ENCODE results near the gene STXBP2.

Gene STXBP2

GRCh38 chr19:7645163-7645562, 8.3 kb downstream of the STXBP2 start:
- Histone ChIP-seq H3K4me3 (ENCODE audit: low read depth, low read length) (no peak overlapping the region), H3K27ac (ENCODE audit: low read depth, low read length) (no peak overlapping the region), H3K9ac (ENCODE audit: low read length) (no peak overlapping the region), H3K36me3 (ENCODE audit: control insufficient read depth, insufficient read depth, low read length) (peaks cover 18% of the 10 kb centered on the region), H3K4me1 (ENCODE audit: control insufficient read depth, insufficient read depth, low read length) (no peaks in the 10 kb centered on the region), H3K9me3 (ENCODE audit: control insufficient read depth, insufficient read depth, low read depth, low read length) (no peaks in the 10 kb centered on the region), H3K27me3 (ENCODE audit: control insufficient read depth, insufficient read depth, low read length) (peaks cover 3% of the 10 kb centered on the region; the same call in 1 of the 2 replicates)

- Histone ChIP-seq H3K4me3 (ENCODE audit: low read depth, low read length) (no peak overlapping the region), H3K4me1 (ENCODE audit: control insufficient read depth, insufficient read depth, low read length) (no peaks in the 10 kb centered on the region), H3K9ac (ENCODE audit: low read length) (no peak overlapping the region), H3K27me3 (ENCODE audit: control insufficient read depth, insufficient read depth, low read length) (peaks cover 9% of the 10 kb centered on the region), H3K9me3 (ENCODE audit: control insufficient read depth, insufficient read depth, low read depth, low read length) (no peaks in the 10 kb centered on the region), H3K36me3 (ENCODE audit: control insufficient read depth, insufficient read depth, low read length) (peaks cover 15% of the 10 kb centered on the region), H3K27ac (ENCODE audit: low read depth, low read length) (no peak overlapping the region)
These were observed 8.9 kb downstream of the STXBP2 start for GRCh38 chr19:7645656-7646425.

GRCh38 chr19:7646426-7646700, 9.5 kb downstream of the STXBP2 start:
- no peak overlapping the region for H3K9ac ChIP-seq (ENCODE audit: low read length)

GRCh38 chr19:7647156-7647555, 10.2 kb downstream of the STXBP2 start:
- Histone ChIP-seq H3K9me3 (ENCODE audit: control insufficient read depth, insufficient read depth, low read depth, low read length) (no peaks in the 10 kb centered on the region), H3K36me3 (ENCODE audit: control insufficient read depth, insufficient read depth, low read length) (peaks cover 15% of the 10 kb centered on the region), H3K4me1 (ENCODE audit: control insufficient read depth, insufficient read depth, low read length) (peaks cover under 1% of the 10 kb centered on the region), H3K4me3 (ENCODE audit: low read depth, low read length) (no peak overlapping the region), H3K27ac (ENCODE audit: low read depth, low read length) (no peak overlapping the region), H3K9ac (ENCODE audit: low read length) (no peak overlapping the region), H3K27me3 (ENCODE audit: control insufficient read depth, insufficient read depth, low read length) (peaks cover 16% of the 10 kb centered on the region)

More at GRCh38 chr19:7646426-7646700, 9.5 kb downstream of the STXBP2 start:
- H3K9me3 ChIP-seq (ENCODE audit: control insufficient read depth, insufficient read depth, low read depth, low read length): no peaks in the 10 kb centered on the region
- H3K36me3 ChIP-seq (ENCODE audit: control insufficient read depth, insufficient read depth, low read length): peaks cover 15% of the 10 kb centered on the region
- H3K4me1 ChIP-seq (ENCODE audit: control insufficient read depth, insufficient read depth, low read length): no peaks in the 10 kb centered on the region
- H3K27me3 ChIP-seq (ENCODE audit: control insufficient read depth, insufficient read depth, low read length): peaks cover 15% of the 10 kb centered on the region
- H3K4me3 ChIP-seq (ENCODE audit: low read depth, low read length): no peak overlapping the region
- no peak overlapping the region for H3K27ac ChIP-seq (ENCODE audit: low read depth, low read length)

GRCh38 chr19:7648265-7649014, 11.5 kb downstream of the STXBP2 start:
- Histone ChIP-seq H3K9me3 (ENCODE audit: control insufficient read depth, insufficient read depth, low read depth, low read length) (no peaks in the 10 kb centered on the region), H3K4me3 (ENCODE audit: low read depth, low read length) (no peak overlapping the region), H3K4me1 (ENCODE audit: control insufficient read depth, insufficient read depth, low read length) (peaks cover 4% of the 10 kb centered on the region), H3K27me3 (ENCODE audit: control insufficient read depth, insufficient read depth, low read length) (peaks cover 26% of the 10 kb centered on the region), H3K36me3 (ENCODE audit: control insufficient read depth, insufficient read depth, low read length) (peaks cover 13% of the 10 kb centered on the region), H3K9ac (ENCODE audit: low read length) (no peak overlapping the region), H3K27ac (ENCODE audit: low read depth, low read length) (no peak overlapping the region)

GRCh38 chr19:7650148-7650547, 13.2 kb downstream of the STXBP2 start:
- H3K36me3 ChIP-seq (ENCODE audit: control insufficient read depth, insufficient read depth, low read length): peaks cover 7% of the 10 kb centered on the region
- no peak overlapping the region for H3K27ac ChIP-seq (ENCODE audit: low read depth, low read length)
- H3K9ac ChIP-seq (ENCODE audit: low read length): no peak overlapping the region
- H3K9me3 ChIP-seq (ENCODE audit: control insufficient read depth, insufficient read depth, low read depth, low read length): no peaks in the 10 kb centered on the region
- H3K4me1 ChIP-seq (ENCODE audit: control insufficient read depth, insufficient read depth, low read length): peaks cover 4% of the 10 kb centered on the region
- no peak overlapping the region for H3K4me3 ChIP-seq (ENCODE audit: low read depth, low read length)
- H3K27me3 ChIP-seq (ENCODE audit: control insufficient read depth, insufficient read depth, low read length): peaks cover 26% of the 10 kb centered on the region

GRCh38 chr19:7652061-7652641, 15.2 kb downstream of the STXBP2 start:
- H3K9ac ChIP-seq (ENCODE audit: low read length): no peak overlapping the region
- H3K9me3 ChIP-seq (ENCODE audit: control insufficient read depth, insufficient read depth, low read depth, low read length): no peaks in the 10 kb centered on the region
- peaks cover 4% of the 10 kb centered on the region for H3K4me1 ChIP-seq (ENCODE audit: control insufficient read depth, insufficient read depth, low read length)
- 0 out of 2 replicates have a peak, but pooled peaks cover 3% of the 10 kb centered on the region for H3K36me3 ChIP-seq (ENCODE audit: control insufficient read depth, insufficient read depth, low read length)
- H3K27me3 ChIP-seq (ENCODE audit: control insufficient read depth, insufficient read depth, low read length): peaks cover 31% of the 10 kb centered on the region
- peak overlapping the region; percentile 49 for H3K4me3 ChIP-seq (ENCODE audit: low read depth, low read length)
- H3K27ac ChIP-seq (ENCODE audit: low read depth, low read length): no peak overlapping the region

- H3K4me3 ChIP-seq (ENCODE audit: low read depth, low read length): no peak overlapping the region
- no peaks in the 10 kb centered on the region for H3K36me3 ChIP-seq (ENCODE audit: control insufficient read depth, insufficient read depth, low read length)
- no peak overlapping the region for H3K9ac ChIP-seq (ENCODE audit: low read length)
- peaks cover 40% of the 10 kb centered on the region for H3K27me3 ChIP-seq (ENCODE audit: control insufficient read depth, insufficient read depth, low read length)
- no peaks in the 10 kb centered on the region for H3K9me3 ChIP-seq (ENCODE audit: control insufficient read depth, insufficient read depth, low read depth, low read length)
- no peak overlapping the region for H3K27ac ChIP-seq (ENCODE audit: low read depth, low read length)
- H3K4me1 ChIP-seq (ENCODE audit: control insufficient read depth, insufficient read depth, low read length): peaks cover 4% of the 10 kb centered on the region
These were observed 17.5 kb downstream of the STXBP2 start for GRCh38 chr19:7654401-7654800.

- Histone ChIP-seq H3K27ac (ENCODE audit: low read depth, low read length) (no peak overlapping the region), H3K27me3 (ENCODE audit: control insufficient read depth, insufficient read depth, low read length) (peaks cover 34% of the 10 kb centered on the region), H3K4me1 (ENCODE audit: control insufficient read depth, insufficient read depth, low read length) (peaks cover 4% of the 10 kb centered on the region), H3K9ac (ENCODE audit: low read length) (no peak overlapping the region), H3K36me3 (ENCODE audit: control insufficient read depth, insufficient read depth, low read length) (no peaks in the 10 kb centered on the region), H3K4me3 (ENCODE audit: low read depth, low read length) (no peak overlapping the region), H3K9me3 (ENCODE audit: control insufficient read depth, insufficient read depth, low read depth, low read length) (no peaks in the 10 kb centered on the region)
These were observed 18.7 kb downstream of the STXBP2 start for GRCh38 chr19:7655581-7655980.

- Histone ChIP-seq H3K9me3 (ENCODE audit: control insufficient read depth, insufficient read depth, low read depth, low read length) (no peaks in the 10 kb centered on the region), H3K27ac (ENCODE audit: low read depth, low read length) (no peak overlapping the region), H3K9ac (ENCODE audit: low read length) (no peak overlapping the region), H3K4me3 (ENCODE audit: low read depth, low read length) (no peak overlapping the region), H3K27me3 (ENCODE audit: control insufficient read depth, insufficient read depth, low read length) (peaks cover 31% of the 10 kb centered on the region), H3K36me3 (ENCODE audit: control insufficient read depth, insufficient read depth, low read length) (no peaks in the 10 kb centered on the region), H3K4me1 (ENCODE audit: control insufficient read depth, insufficient read depth, low read length) (peaks cover 2% of the 10 kb centered on the region)
These were observed 20.3 kb downstream of the STXBP2 start for GRCh38 chr19:7657131-7657751.
